ENCODE results near the gene PCGF1.

GRCh38 chr2:74498500-74499266 lies 8.8 kb downstream of the PCGF1 start:
- TF ChIP-seq REST (IDR thresholded peaks at IDR 0.05; ENCODE audit: low read depth): no peak
- TF ChIP-seq RAD21 (IDR thresholded peaks at IDR 0.05; ENCODE audit: low read depth): no peak
- TF ChIP-seq EP300 (IDR thresholded peaks at IDR 0.05; ENCODE audit: borderline replicate concordance): no peak
- no peak for TF ChIP-seq CEBPB (IDR thresholded peaks at IDR 0.05)
- TF ChIP-seq TAF1 (IDR thresholded peaks at IDR 0.05; ENCODE audit: low read depth): no peak
